Heart right ventricle (tissue), 16 donors: ENCODE data around the gene GPR119. TPM values are rescaled to one million over a fixed set of nuclear protein-coding genes. Genes with fewer than 3 reads are reported as not detected.
"Not testable (repeated sequence)": the region's sequence is repeated elsewhere in the genome, so short reads cannot be mapped to it uniquely, and the experiment has no call there.

Experiments
- ATAC-seq, 8 donors: fragments of 200-7000 bp; cut with Tn5 transposase; one replicate each; pipeline ENCODE4 v1.9.1; 2020; ENCODE audit warnings: mild to moderate bottlenecking in 8 of 8, moderate library complexity in 8 of 8, moderate number of reproducible peaks in 1 of 8
- DNase-seq, 2 donors: peaks; one replicate each; pipeline ENCODE4 v3.0.0-alpha.2; 2020
- H3K27ac ChIP-seq, 10 donors: fragments of 200-600 bp; sonication (generic) in 2 of 10; one replicate each; pipeline versions ENCODE4 v1.5.0 to v1.8.0; 2020 to 2022; ENCODE audit warnings: mild to moderate bottlenecking in 3 of 10
- H3K27me3 ChIP-seq, 7 donors: fragments of 200-600 bp; one replicate each; pipeline ENCODE4 v1.8.0; 2021 to 2022; ENCODE audit warnings: mild to moderate bottlenecking in 2 of 7
- H3K36me3 ChIP-seq, 9 donors: fragments of 200-600 bp; sonication (generic) in 1 of 9; one replicate each; pipeline versions ENCODE4 v1.5.0 to v1.8.0; 2020 to 2022; ENCODE audit warnings: mild to moderate bottlenecking in 2 of 9
- H3K4me1 ChIP-seq, 9 donors: fragments of 200-600 bp; sonication (generic) in 1 of 9; one replicate each; pipeline versions ENCODE4 v1.5.0 to v1.8.0; 2020 to 2022; ENCODE audit warnings: mild to moderate bottlenecking in 4 of 9
- H3K4me3 ChIP-seq, 10 donors: fragments of 200-600 bp; sonication (generic) in 2 of 10; one replicate each; pipeline versions ENCODE4 v1.5.0 to v1.8.0; 2020 to 2022; ENCODE audit warnings: mild to moderate bottlenecking in 7 of 10, moderate library complexity in 2 of 10
- H3K9me3 ChIP-seq, 11 donors: fragments of 200-600 bp in 10 of 11; sonication (generic) in 2 of 11; one replicate each; pipeline versions ENCODE4 v1.5.0 to v1.8.0; 2013 to 2022; ENCODE audit warnings: mild to moderate bottlenecking in 2 of 11, control low read depth in 1 of 11, moderate library complexity in 1 of 11
- WGBS, 2 donors: extraction: QIAGEN DNeasy Blood & Tissue Kit; methylation state at CpG; one replicate each; pipeline ENCODE4 v1.1.7; 2013; ENCODE audit warnings: inconsistent platforms in 1 of 2; 5-methylcytosine and 5-hydroxymethylcytosine counted together
- intact Hi-C, 10 donors: fragments of 100-400 bp; cut with DNase I; formaldehyde crosslinking; loops; one replicate each; pipeline versions ENCODE4 v1.11.1 to v1.14.2; 2022
- polyA plus RNA-seq, 2 donors: library from polyadenylated mRNA; stranded (reverse); fragments of 200-250 nt; gene quantifications; one replicate each; pipeline ENCODE4 v1.2.3, GENCODE V29; 2013
- total RNA-seq, 10 donors: library from RNA; stranded (reverse); fragmentation: NEBNext Ultra II Directional in 3 of 10; extraction: Animal tissue kit (Norgen Biotek cat#: 25700) in 3 of 10; gene quantifications; one replicate each; pipeline versions ENCODE4 v1.2.1 to v1.2.4, GENCODE V29; 2021 to 2023
- TF ChIP-seq, protein P1 (sequence below), 9 donors: fragments of 200-600 bp; sonication (generic) in 2 of 9; IDR thresholded peaks; one replicate each; pipeline versions ENCODE4 v1.5.0 to v1.8.0; 2021 to 2022; ENCODE audit warnings: antibody characterized with exemption in 9 of 9, mild to moderate bottlenecking in 5 of 9, moderate library complexity in 1 of 9
- donor health status: Arrhythmogenic right ventricular cardiomyopathy.
- donor health status: ischemic (EF 13 %, LVEDD 7.1; RV severe dilation, severe dysfunction).
- donor health status: healthy with polysubstance abuse.
- donor health status: DM: no; HTN: yes; CAD: no.
- donor health status: DM: no; HTN: no; CAD: no.
- donor health status: ischemic (EF 25% LVEDD 6.9; RV normal size, moderate dysfunction).
- donor health status: ischemic (EF 25% LVEDD 5.7; RV mildly dilated, moderate dysfunction).
- donor health status: healthy.
- donor health status: DM: yes; HTN: yes; CAD: no.
- donor health status: Ischemic cardiomyopathy.
- donor health status: ischemic (EF 35%, LVEDD 5.7; RV mildly dilated, moderate dysfunction).
- donor health status: nonischemic (EF 11% LVEDD 7.7; RV severe dilation, severe dysfunction).
- donor health status: DM: yes; HTN: yes; CAD: no.
- donor health status: PGD.
- donor health status: ischemic (EF 29% LVEDD 5.4; RV normal size, mild dysfunction).
- donor health status: nonischemic (EF 23%, LVEDD 6.1; RV moderate dilation, normal function).

GPR119 gene
- total and polyA plus RNA-seq, 12 donors, result not detected

DNA sequence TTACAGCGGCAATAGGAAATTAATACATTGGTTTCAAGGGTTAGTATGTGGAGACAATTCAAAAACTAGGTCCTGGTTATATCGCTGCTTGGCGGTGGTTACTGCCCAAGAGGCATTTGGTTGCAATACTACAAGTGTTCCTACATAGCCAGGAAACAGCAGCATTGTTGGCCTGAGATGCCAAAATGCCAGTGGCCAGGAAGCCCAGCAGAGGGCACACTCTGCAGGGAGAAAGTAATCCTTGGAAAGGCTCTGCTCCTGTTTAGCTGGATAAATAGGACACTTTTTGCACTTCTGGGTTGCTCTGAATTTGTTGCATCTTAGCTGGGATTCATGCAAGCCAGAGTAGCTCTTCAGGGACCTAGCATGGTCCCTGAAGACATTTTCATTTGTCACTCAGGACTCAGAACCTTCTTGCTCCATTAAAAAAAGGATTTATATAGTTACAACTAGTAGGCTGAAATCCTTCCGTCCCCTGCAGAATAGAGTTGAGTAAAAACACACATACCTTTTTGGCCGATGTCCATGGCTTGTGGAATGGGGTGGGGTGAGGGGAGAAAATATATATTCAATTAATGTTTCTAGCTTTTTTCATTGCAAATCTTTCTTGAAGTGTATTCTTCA, 8.1 kb upstream of the GPR119 start:
- Histone ChIP-seq H3K27ac (no peak overlapping the region), H3K9me3 (no peaks in the 10 kb centered on the region), H3K36me3 (no peaks in the 10 kb centered on the region), H3K4me1 (no peaks in the 10 kb centered on the region), H3K27me3 (peaks cover 0 to 47% (median 0%) of the 10 kb centered on the region in 7 donors), H3K4me3 (no peak overlapping the region)
- peak; percentile 4 to 16 for DNase-seq
- ATAC-seq, result peak in 4 of 8 donors; percentile 44 to 69 (median 56)
- WGBS, 2 donors, result 30 to 32% methylated on average over 5 of the region's 5 CpGs
- intact Hi-C loops, result loop anchor here in 6 of 10 donors (2.0 to 10.0 kb wide), 3 partner anchors 521 to 524 kb away; no protein-coding TSS in a partner anchor
- TF ChIP-seq, protein P1, sequence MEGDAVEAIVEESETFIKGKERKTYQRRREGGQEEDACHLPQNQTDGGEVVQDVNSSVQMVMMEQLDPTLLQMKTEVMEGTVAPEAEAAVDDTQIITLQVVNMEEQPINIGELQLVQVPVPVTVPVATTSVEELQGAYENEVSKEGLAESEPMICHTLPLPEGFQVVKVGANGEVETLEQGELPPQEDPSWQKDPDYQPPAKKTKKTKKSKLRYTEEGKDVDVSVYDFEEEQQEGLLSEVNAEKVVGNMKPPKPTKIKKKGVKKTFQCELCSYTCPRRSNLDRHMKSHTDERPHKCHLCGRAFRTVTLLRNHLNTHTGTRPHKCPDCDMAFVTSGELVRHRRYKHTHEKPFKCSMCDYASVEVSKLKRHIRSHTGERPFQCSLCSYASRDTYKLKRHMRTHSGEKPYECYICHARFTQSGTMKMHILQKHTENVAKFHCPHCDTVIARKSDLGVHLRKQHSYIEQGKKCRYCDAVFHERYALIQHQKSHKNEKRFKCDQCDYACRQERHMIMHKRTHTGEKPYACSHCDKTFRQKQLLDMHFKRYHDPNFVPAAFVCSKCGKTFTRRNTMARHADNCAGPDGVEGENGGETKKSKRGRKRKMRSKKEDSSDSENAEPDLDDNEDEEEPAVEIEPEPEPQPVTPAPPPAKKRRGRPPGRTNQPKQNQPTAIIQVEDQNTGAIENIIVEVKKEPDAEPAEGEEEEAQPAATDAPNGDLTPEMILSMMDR (IDR thresholded peaks at IDR 0.05), result peak in 8 of 9 donors; percentile 23 to 68 (median 60)

GRCh38 chrX:130386408-130386808, 934 bp upstream of the GPR119 start:
- Histone ChIP-seq H3K4me1 (no peaks in the 10 kb centered on the region), H3K27ac (no peak overlapping the region), H3K36me3 (no peaks in the 10 kb centered on the region), H3K4me3 (no peak overlapping the region), H3K9me3 (no peaks in the 10 kb centered on the region), H3K27me3 (peaks cover 0 to 15% (median 0%) of the 10 kb centered on the region in 7 donors)
- TF ChIP-seq, protein P1 (IDR thresholded peaks at IDR 0.05), result no peak
- 68% methylated on average over 5 of the region's 5 CpGs for WGBS, 2 donors
- intact Hi-C loops, result no loop called here
- DNase-seq, result no peak
- ATAC-seq, result no peak

GRCh38 chrX:130378024-130378669, 7.3 kb downstream of the GPR119 start:
- Histone ChIP-seq H3K27ac (no peak overlapping the region), H3K36me3 (peaks cover 0 to 12% (median 0%) of the 10 kb centered on the region in 9 donors), H3K4me3 (no peak overlapping the region), H3K27me3 (peaks cover 0 to 20% (median 0%) of the 10 kb centered on the region in 7 donors), H3K4me1 (no peaks in the 10 kb centered on the region), H3K9me3 (no peaks in the 10 kb centered on the region)
- ATAC-seq, result no peak
- 31 to 35% methylated on average over 5 of the region's 5 CpGs for WGBS, 2 donors
- TF ChIP-seq, protein P1 (IDR thresholded peaks at IDR 0.05), result no peak
- no peak for DNase-seq
- intact Hi-C loops, result no loop called here

DNA sequence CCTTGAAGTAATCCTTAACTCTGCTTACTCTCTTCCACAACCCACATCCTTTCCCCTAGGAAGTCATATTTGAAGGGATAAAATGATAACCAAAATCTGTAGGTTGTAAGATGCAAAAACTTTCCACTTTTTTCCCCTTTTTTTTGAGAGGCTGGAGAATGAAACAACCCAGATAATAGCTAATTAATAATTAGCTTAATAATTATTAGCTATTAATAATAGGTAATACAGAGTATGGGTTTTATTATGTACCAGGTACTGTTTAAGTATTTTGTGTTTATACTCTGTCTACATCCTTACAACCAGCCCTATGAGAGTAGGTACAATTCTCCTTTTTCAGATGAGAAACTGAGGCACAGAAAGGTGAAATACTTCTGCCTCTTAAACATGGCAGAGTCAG, 9.4 kb downstream of the GPR119 start:
- intact Hi-C loops, result no loop called here
- Histone ChIP-seq H3K27ac (no peak overlapping the region), H3K36me3 (peaks cover 0 to 21% (median 0%) of the 10 kb centered on the region in 9 donors), H3K4me1 (no peaks in the 10 kb centered on the region), H3K4me3 (no peak overlapping the region), H3K27me3 (peaks cover 0 to 4% (median 0%) of the 10 kb centered on the region in 7 donors), H3K9me3 (no peaks in the 10 kb centered on the region)
- no peak for DNase-seq
- no peak for ATAC-seq
- TF ChIP-seq, protein P1 (IDR thresholded peaks at IDR 0.05), result no peak

- H3K36me3 ChIP-seq, result peaks cover 0 to 28% (median 0%) of the 10 kb centered on the region in 9 donors
- H3K9me3 ChIP-seq, H3K27me3 ChIP-seq, H3K27ac ChIP-seq, H3K4me1 ChIP-seq, DNase-seq, ATAC-seq, intact Hi-C loops, H3K4me3 ChIP-seq: not testable (repeated sequence)
- 97 to 100% methylated on average over 1 of the region's 1 CpG for WGBS, 2 donors
These were observed 33.4 kb downstream of the GPR119 start for GRCh38 chrX:130352050-130352449.
